ENCODE data around the gene HECW1.

HECW1 gene

GRCh38 chr7:43260980-43261878, 148.8 kb downstream of the HECW1 start (continued):
- TF ChIP-seq MYNN (tag by site-specific recombination; IDR thresholded peaks at IDR 0.05; ENCODE audit: borderline replicate concordance) = no peak
- no peak for TF ChIP-seq ZNF837 (tag by site-specific recombination; IDR thresholded peaks at IDR 0.05)
- peak; percentile 66 for TF ChIP-seq ZNF513 (tag by site-specific recombination; IDR thresholded peaks at IDR 0.05)
- no peak for TF ChIP-seq ZBTB17 (tag by site-specific recombination; IDR thresholded peaks at IDR 0.05)
- no peak for TF ChIP-seq ZNF274 (IDR thresholded peaks at IDR 0.05; ENCODE audit: low read length)
- TF ChIP-seq ZNF274 (tag by site-specific recombination; IDR thresholded peaks at IDR 0.05; ENCODE audit: borderline replicate concordance) = no peak
- no peak for TF ChIP-seq ZNF248 (tag by site-specific recombination; IDR thresholded peaks at IDR 0.05)
- TF ChIP-seq INSM2 (tag by site-specific recombination; IDR thresholded peaks at IDR 0.05) = no peak
- no peak for TF ChIP-seq ZNF214 (tag by site-specific recombination; IDR thresholded peaks at IDR 0.05; ENCODE audit: borderline replicate concordance)
- TF ChIP-seq ZNF645 (tag by site-specific recombination; IDR thresholded peaks at IDR 0.05) = no peak
- TF ChIP-seq ZNF324 (tag by site-specific recombination; IDR thresholded peaks at IDR 0.05) = no peak
- 0 out of 2 replicates have a peak, but pooled peaks have one; percentile 17 for TF ChIP-seq ZBTB20 (tag by site-specific recombination; IDR thresholded peaks at IDR 0.05)
- no peak for TF ChIP-seq ZEB2 (tag by site-specific recombination; IDR thresholded peaks at IDR 0.05)
- no peak for TF ChIP-seq ZNF16 (tag by site-specific recombination; IDR thresholded peaks at IDR 0.05; ENCODE audit: low read depth)
- TF ChIP-seq IKZF3 (tag by site-specific recombination; IDR thresholded peaks at IDR 0.05) = peak; percentile 51; the same call in 1 of the 2 replicates
- TF ChIP-seq ZNF670 (tag by site-specific recombination; IDR thresholded peaks at IDR 0.05; ENCODE audit: low read depth) = no peak
- no peak for TF ChIP-seq GFI1B (tag by site-specific recombination; IDR thresholded peaks at IDR 0.05)
- no peak for TF ChIP-seq ZNF311 (tag by site-specific recombination; IDR thresholded peaks at IDR 0.05; ENCODE audit: borderline replicate concordance)
- no peak for TF ChIP-seq ZNF114 (tag by site-specific recombination; IDR thresholded peaks at IDR 0.05)
- TF ChIP-seq ZNF10 (tag by site-specific recombination; IDR thresholded peaks at IDR 0.05) = no peak
- TF ChIP-seq TRIM28 (IDR thresholded peaks at IDR 0.05; ENCODE audit: borderline replicate concordance, low read length) = no peak
- TF ChIP-seq ZBTB11 (tag by site-specific recombination; conservative IDR thresholded peaks at IDR 0.05; ENCODE audit: low read depth) = no peak
- peak; percentile 67 for TF ChIP-seq CTCF (tag by site-specific recombination; IDR thresholded peaks at IDR 0.05)
- TF ChIP-seq OSR2 (tag by site-specific recombination; IDR thresholded peaks at IDR 0.05) = no peak
- no peak for TF ChIP-seq ZNF302 (tag by site-specific recombination; IDR thresholded peaks at IDR 0.05; ENCODE audit: low read depth)
- TF ChIP-seq KLF7 (tag by site-specific recombination; IDR thresholded peaks at IDR 0.05; ENCODE audit: borderline replicate concordance) = no peak
- no peak for TF ChIP-seq ZNF701 (tag by site-specific recombination; IDR thresholded peaks at IDR 0.05)
- no peak for TF ChIP-seq PBX3 (CRISPR knock-in tag; IDR thresholded peaks at IDR 0.05)
- no peak for TF ChIP-seq ZNF521 (tag by site-specific recombination; IDR thresholded peaks at IDR 0.05)
- TF ChIP-seq ZNF677 (tag by site-specific recombination; IDR thresholded peaks at IDR 0.05) = no peak
